Coronary artery (tissue), 2 donors: Measurements from ENCODE around the gene SMAD2.

ENCODE experiments used
- DNase-seq: peaks from one replicate; pipeline ENCODE4 v3.0.0-alpha.2; 2017; ENCODE audit warnings: low spot score
- H3K27ac ChIP-seq, 2 donors: fragments of 200-600 bp; sonication (generic); one replicate each; pipeline ENCODE4 v1.5.1; 2016 to 2019
- H3K4me3 ChIP-seq: fragments of 200-600 bp; sonication (generic); 2 replicates; pipeline ENCODE4 v1.5.1; 2016; ENCODE audit warnings: mild to moderate bottlenecking, moderate library complexity
- CTCF ChIP-seq: fragments of 200-600 bp; sonication (generic); IDR thresholded peaks from one replicate; pipeline ENCODE4 v1.5.1; 2019; ENCODE audit warnings: antibody characterized with exemption

SMAD2 gene

GRCh38 chr18:47888156-47888555 is 42.3 kb downstream of the SMAD2 start:
- Histone ChIP-seq H3K4me3 (no peak overlapping the region), H3K27ac (no peak overlapping the region)
- no peak for TF ChIP-seq CTCF
- no peak for DNase-seq

DNA sequence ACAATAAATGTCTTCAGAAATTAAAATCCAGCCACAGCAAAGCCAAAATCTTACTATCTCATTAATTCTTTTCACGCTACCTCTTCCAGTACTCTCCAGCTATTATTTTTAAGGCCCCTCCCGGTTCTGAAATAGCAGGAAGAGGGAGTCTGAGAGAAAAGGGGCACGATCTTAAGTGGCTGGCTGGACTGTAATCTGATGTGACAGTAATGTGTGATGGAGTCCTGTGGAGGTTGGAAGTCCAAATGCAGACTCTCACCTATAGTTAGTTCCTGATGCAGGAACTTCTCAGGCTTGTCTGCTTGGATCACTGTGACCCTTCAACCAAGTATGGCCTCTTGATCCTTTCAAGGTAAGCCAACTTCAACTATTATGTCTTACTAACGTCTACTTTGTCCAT is 43.2 kb downstream of the SMAD2 start:
- no peak overlapping the region for H3K4me3 ChIP-seq
- TF ChIP-seq CTCF: no peak
- no peak overlapping the region for H3K27ac ChIP-seq
- DNase-seq: no peak

- no peak overlapping the region for H3K27ac ChIP-seq
- no peak for DNase-seq
- no peak for TF ChIP-seq CTCF
- H3K4me3 ChIP-seq: no peak overlapping the region
Measured at GRCh38 chr18:47883771-47884413, 46.6 kb downstream of the SMAD2 start.

DNA sequence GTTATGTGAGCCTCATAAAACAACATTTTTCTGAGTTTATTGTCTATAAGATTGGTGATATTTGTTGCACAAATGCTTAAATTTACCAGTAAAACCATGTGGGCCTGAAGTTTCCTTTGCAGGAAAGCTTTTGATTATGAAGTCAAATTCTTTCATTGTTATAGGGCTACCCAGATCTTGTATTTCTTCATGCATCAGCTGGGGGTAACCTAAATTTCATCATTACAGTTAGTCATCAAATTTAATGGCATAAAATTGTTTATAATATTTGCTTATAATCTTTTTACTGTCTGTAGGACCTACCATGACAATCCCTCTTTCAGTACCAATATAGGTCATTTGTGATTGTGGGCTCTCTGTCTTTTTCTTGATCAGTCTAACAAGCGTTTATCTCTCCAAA is 47.8 kb downstream of the SMAD2 start:
- H3K27ac ChIP-seq: no peak overlapping the region
- no peak for TF ChIP-seq CTCF
- H3K4me3 ChIP-seq: no peak overlapping the region
- DNase-seq: no peak

DNA sequence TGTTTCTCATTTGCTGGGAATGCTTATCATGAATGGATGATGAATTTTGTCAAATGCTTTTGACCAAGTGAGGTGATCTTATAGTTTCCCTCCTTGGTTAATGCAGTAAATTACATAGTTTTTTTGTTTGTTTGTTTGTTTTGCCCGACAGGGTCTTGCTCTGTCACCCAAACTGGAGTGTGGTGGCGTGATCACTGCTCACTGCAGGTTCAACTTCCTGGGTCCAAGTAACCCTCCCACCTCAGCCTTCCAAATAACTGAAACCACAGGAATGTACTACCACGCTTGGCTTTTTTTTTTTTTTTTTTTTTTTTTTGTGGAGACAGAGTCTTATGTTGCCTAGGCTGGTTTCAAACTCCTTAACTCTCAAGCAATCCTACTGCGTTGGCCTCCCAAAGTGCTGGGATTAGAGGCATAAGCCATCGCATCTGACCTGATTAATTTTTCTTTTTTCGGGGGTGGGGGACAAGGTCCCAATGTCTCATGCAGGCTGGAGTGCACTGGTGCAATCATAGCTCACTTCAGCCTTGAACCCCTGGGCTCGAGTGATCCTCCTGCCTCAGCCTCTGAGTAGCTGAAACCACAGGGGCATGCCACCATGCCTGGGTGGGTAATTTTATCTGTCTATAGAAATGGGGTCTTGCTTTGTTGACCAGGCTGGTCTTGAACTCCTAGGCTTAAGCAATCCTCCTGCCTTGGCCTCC is 48.6 kb downstream of the SMAD2 start:
- TF ChIP-seq CTCF: no peak
- Histone ChIP-seq H3K27ac (no peak overlapping the region), H3K4me3 (no peak overlapping the region)
- no peak for DNase-seq

- DNase-seq: no peak
- H3K4me3 ChIP-seq: no peak overlapping the region
- no peak for TF ChIP-seq CTCF
- H3K27ac ChIP-seq: no peak overlapping the region
Measured at GRCh38 chr18:47881042-47881441, 49.4 kb downstream of the SMAD2 start.

DNA sequence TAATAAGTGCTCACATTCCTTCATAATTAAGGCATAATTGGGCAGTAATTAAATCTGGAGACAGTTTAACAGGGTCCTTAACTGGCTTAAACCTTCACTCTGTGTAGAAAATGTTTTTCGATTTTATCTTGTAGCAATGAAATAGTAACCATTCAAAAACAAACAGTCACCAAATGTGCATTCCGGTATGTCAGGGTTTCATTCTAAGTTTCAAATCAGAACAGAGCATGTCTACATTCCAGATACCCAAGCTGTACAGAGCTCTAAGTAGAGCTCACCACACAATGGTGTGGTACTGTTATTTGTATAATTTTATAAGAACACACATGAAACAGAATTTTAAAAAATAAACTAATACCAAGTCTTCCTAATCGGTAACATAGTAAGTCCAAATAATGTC is 52.6 kb downstream of the SMAD2 start:
- TF ChIP-seq CTCF: no peak

More for the DNA sequence above, 52.6 kb downstream of the SMAD2 start:
- H3K4me3 ChIP-seq: no peak overlapping the region
- H3K27ac ChIP-seq: no peak overlapping the region
- DNase-seq: no peak
